ENCODE data around the gene CS.

The CS gene

GRCh38 chr12:56224954-56225353, 75.2 kb downstream of the CS start:
- no peak for TF ChIP-seq Cebpa-rat (IDR thresholded peaks at IDR 0.05)
- H3K36me3 ChIP-seq = peaks cover 12% of the 10 kb centered on the region
- no peaks in the 10 kb centered on the region for H3K27me3 ChIP-seq
- H3K9me3 ChIP-seq = no peaks in the 10 kb centered on the region
- H3K4me2 ChIP-seq = peak overlapping the region; percentile 97
- peak overlapping the region; percentile 74 for H3K27ac ChIP-seq
- H4K20me1 ChIP-seq = 0 out of 2 replicates have a peak, but pooled peaks cover 12% of the 10 kb centered on the region
- H3K9ac ChIP-seq = peak overlapping the region; percentile 83
- peak overlapping the region; percentile 76 for H3K4me3 ChIP-seq
- H3K4me1 ChIP-seq = peaks cover 68% of the 10 kb centered on the region

GRCh38 chr12:56224102-56224701, 75.9 kb downstream of the CS start, which contains the start of gene NABP2:
TSS of gene NABP2 (plus strand) at chr12:56224342. CDS start at chr12:56224857, 515 bp downstream.
- peaks cover 65% of the 10 kb centered on the region for H3K4me1 ChIP-seq
- peak within 1 kb of the TSS; percentile 97 for H3K4me2 ChIP-seq
- peak within 1 kb of the TSS; percentile 76 for H3K4me3 ChIP-seq
- H3K9me3 ChIP-seq = no peaks in the 10 kb centered on the region
- no peak for TF ChIP-seq Cebpa-rat (IDR thresholded peaks at IDR 0.05)
- no peaks in the 10 kb centered on the region for H3K27me3 ChIP-seq
- peaks cover 12% of the 10 kb centered on the region for H3K36me3 ChIP-seq
- H3K9ac ChIP-seq = peak within 1 kb of the TSS; percentile 83
- H3K27ac ChIP-seq = peak within 1 kb of the TSS; percentile 74
- 0 out of 2 replicates have a peak, but pooled peaks cover 13% of the 10 kb centered on the region for H4K20me1 ChIP-seq

GRCh38 chr12:56223571-56224101, 76.5 kb downstream of the CS start:
- H3K9ac ChIP-seq = peak overlapping the region; percentile 13; the same call in 1 of the 2 replicates
- H3K4me3 ChIP-seq = peak overlapping the region; percentile 76
- peaks cover 60% of the 10 kb centered on the region for H3K4me1 ChIP-seq
- no peaks in the 10 kb centered on the region for H3K9me3 ChIP-seq
- H3K36me3 ChIP-seq = peaks cover 12% of the 10 kb centered on the region
- H3K27ac ChIP-seq = no peak overlapping the region
- H3K27me3 ChIP-seq = no peaks in the 10 kb centered on the region
- peak overlapping the region; percentile 97 for H3K4me2 ChIP-seq
- H4K20me1 ChIP-seq = 0 out of 2 replicates have a peak, but pooled peaks cover 13% of the 10 kb centered on the region
- TF ChIP-seq Cebpa-rat (IDR thresholded peaks at IDR 0.05) = no peak

- Histone ChIP-seq H3K27me3 (no peaks in the 10 kb centered on the region), H3K4me3 (peak overlapping the region; percentile 83), H3K4me2 (peak overlapping the region; percentile 97), H3K4me1 (peaks cover 53% of the 10 kb centered on the region), H3K36me3 (peaks cover 18% of the 10 kb centered on the region), H3K9ac (peak overlapping the region; percentile 91), H3K9me3 (no peaks in the 10 kb centered on the region), H3K27ac (peak overlapping the region; percentile 92), H4K20me1 (peaks cover 19% of the 10 kb centered on the region; the same call in 1 of the 2 replicates)
- TF ChIP-seq Cebpa-rat (IDR thresholded peaks at IDR 0.05) = no peak
Observed at GRCh38 chr12:56222531-56222895, 77.6 kb downstream of the CS start.

GRCh38 chr12:56221757-56222530, 78.2 kb downstream of the CS start, which contains the start of gene RNF41:
TSS of gene RNF41 (minus strand) at chr12:56221922. CDS start at chr12:56214047, 7,875 bp downstream.
- no peaks in the 10 kb centered on the region for H3K27me3 ChIP-seq
- peaks cover 24% of the 10 kb centered on the region for H3K36me3 ChIP-seq
- peaks cover 24% of the 10 kb centered on the region; the same call in 1 of the 2 replicates for H4K20me1 ChIP-seq
- peak within 1 kb of the TSS; percentile 83 for H3K4me3 ChIP-seq
- no peak for TF ChIP-seq Cebpa-rat (IDR thresholded peaks at IDR 0.05)
- H3K9ac ChIP-seq = peak within 1 kb of the TSS; percentile 91
- peaks cover 53% of the 10 kb centered on the region for H3K4me1 ChIP-seq
- no peaks in the 10 kb centered on the region for H3K9me3 ChIP-seq
- peak within 1 kb of the TSS; percentile 92 for H3K27ac ChIP-seq
- peak within 1 kb of the TSS; percentile 97 for H3K4me2 ChIP-seq

All from BLaER1 (cell line).